Fibroblast of skin of right biceps (primary cell): ENCODE data around the gene SELENOO.

ENCODE experiments used
- DNase-seq: peaks from one replicate; pipeline ENCODE4 v3.0.0-alpha.2; 2013

Gene SELENOO

GRCh38 chr22:50185375-50186087 is 15.3 kb upstream of the SELENOO start, which contains the start of gene TRABD:
TSS of gene TRABD (plus strand) at chr22:50185913. CDS start at chr22:50193061, 7,148 bp downstream.
- peak; percentile 92 for DNase-seq

- DNase-seq: no peak
Observed at GRCh38 chr22:50186181-50186714, 14.6 kb upstream of the SELENOO start.

GRCh38 chr22:50186761-50187523 is 13.9 kb upstream of the SELENOO start:
- DNase-seq: no peak

GRCh38 chr22:50188356-50188755 is 12.5 kb upstream of the SELENOO start:
- no peak for DNase-seq

GRCh38 chr22:50189184-50189848 is 11.5 kb upstream of the SELENOO start:
- DNase-seq: no peak

- DNase-seq: no peak
Observed at GRCh38 chr22:50189849-50190181, 11.0 kb upstream of the SELENOO start.

- peak; percentile 42 for DNase-seq
Observed at GRCh38 chr22:50190182-50190940, 10.4 kb upstream of the SELENOO start.

GRCh38 chr22:50190941-50191741 is 9.7 kb upstream of the SELENOO start:
- DNase-seq: peak; percentile 36

- DNase-seq: no peak
Observed at GRCh38 chr22:50192436-50193204, 8.2 kb upstream of the SELENOO start.

- no peak for DNase-seq
Observed at GRCh38 chr22:50193621-50194020, 7.2 kb upstream of the SELENOO start.

GRCh38 chr22:50194037-50194805 is 6.6 kb upstream of the SELENOO start:
- no peak for DNase-seq

GRCh38 chr22:50196256-50196655 is 4.6 kb upstream of the SELENOO start:
- DNase-seq: no peak

GRCh38 chr22:50197000-50197800 is 3.6 kb upstream of the SELENOO start:
- DNase-seq: no peak

- DNase-seq: no peak
Observed at GRCh38 chr22:50197856-50198623, 2.8 kb upstream of the SELENOO start.

- no peak for DNase-seq
Observed at GRCh38 chr22:50198624-50199017, 2.2 kb upstream of the SELENOO start.

GRCh38 chr22:50199251-50199721 is 1.5 kb upstream of the SELENOO start:
- DNase-seq: no peak

GRCh38 chr22:50199829-50200460 is 866 bp upstream of the SELENOO start:
- DNase-seq: no peak
